Measurements from ENCODE around the gene CLOCK. TPM values are rescaled to one million over a fixed set of nuclear protein-coding genes. Genes with fewer than 3 reads are reported as not detected.

The CLOCK gene
- total RNA-seq, 1 experiment from 2014 or later, result 19.4 TPM

GRCh38 chr4:55549888-55550287, 3.2 kb upstream of the CLOCK start:
- Histone ChIP-seq H3F3A (ENCODE audit: insufficient read depth, low read depth) (peaks cover 37% of the 10 kb centered on the region), H3K27me3 (ENCODE audit: insufficient read depth, low read depth) (no peaks in the 10 kb centered on the region), H3K4me1 (replicated peaks; ENCODE audit: insufficient read depth) (peaks cover 26% of the 10 kb centered on the region), H3K4me2 (peak overlapping the region; percentile 38), H4K20me1 (ENCODE audit: insufficient read depth) (no peaks in the 10 kb centered on the region), H3K9me2 (ENCODE audit: insufficient read depth) (no peaks in the 10 kb centered on the region), H3K9me3 (ENCODE audit: insufficient read depth, low read depth) (no peaks in the 10 kb centered on the region; the same call in 1 of the 2 replicates), H3K27ac (peak overlapping the region; percentile 68), H3K4me3 (0 out of 2 replicates have a peak overlapping the region, but pooled peaks have one; percentile 3), H3K79me2 (ENCODE audit: low read depth) (0 out of 2 replicates have a peak, but pooled peaks cover 6% of the 10 kb centered on the region), H3K36me3 (ENCODE audit: low read depth) (no peaks in the 10 kb centered on the region), H2AFZ (no peak overlapping the region)
- CTCF ChIA-PET, result interaction anchor here (0.6 kb wide), 1 partner anchor 56 kb away, joined by 3 read pairs; no protein-coding TSS in a partner anchor
- no TSS peak for BruUV-seq (replicated peaks)
- TF ChIP-seq CTCF (conservative IDR thresholded peaks at IDR 0.05) (no peak), EZH2 (IDR thresholded peaks at IDR 0.05; ENCODE audit: low read depth) (no peak)
- peak in 1 of 2 experiments; percentile 92 for DNase-seq
- intact Hi-C loops (cut with micrococcal nuclease; ENCODE audit: unreplicated experiment), result loop anchor here (5.0 to 10.0 kb wide), 3 partner anchors 87 to 205 kb away; partner anchors contain the start of genes NMU and SRD5A3
- POLR2A ChIA-PET (ENCODE audit: unreplicated experiment), result interaction anchor here (0.6 to 0.7 kb wide), 3 partner anchors 88 to 184 kb away, joined by 3 to 19 read pairs (median 10); no protein-coding TSS in a partner anchor

- peak overlapping the region; percentile 90 for H2AFZ ChIP-seq
- intact Hi-C loops (cut with micrococcal nuclease; ENCODE audit: unreplicated experiment), result loop anchor here (2.0 to 10.0 kb wide), 5 partner anchors 89 to 305 kb away; partner anchors contain the start of genes EXOC1, NMU and SRD5A3
- peaks cover 37% of the 10 kb centered on the region for H3F3A ChIP-seq (ENCODE audit: insufficient read depth, low read depth)
- H3K36me3 ChIP-seq (ENCODE audit: low read depth), result no peaks in the 10 kb centered on the region
- H3K27me3 ChIP-seq (ENCODE audit: insufficient read depth, low read depth), result no peaks in the 10 kb centered on the region
- H3K4me3 ChIP-seq, result peak overlapping the region; percentile 58
- POLR2A ChIA-PET (ENCODE audit: unreplicated experiment), result no interaction called here
- H3K4me2 ChIP-seq, result peak overlapping the region; percentile 86
- H4K20me1 ChIP-seq (ENCODE audit: insufficient read depth), result no peaks in the 10 kb centered on the region; the same call in 1 of the 2 replicates
- TF ChIP-seq EZH2 (IDR thresholded peaks at IDR 0.05; ENCODE audit: low read depth) (no peak), CTCF (conservative IDR thresholded peaks at IDR 0.05) (no peak)
- H3K4me1 ChIP-seq (replicated peaks; ENCODE audit: insufficient read depth), result peaks cover 41% of the 10 kb centered on the region
- peaks cover 24% of the 10 kb centered on the region for H3K79me2 ChIP-seq (ENCODE audit: low read depth)
- CTCF ChIA-PET, result no interaction called here
- no peaks in the 10 kb centered on the region; the same call in 1 of the 2 replicates for H3K9me3 ChIP-seq (ENCODE audit: insufficient read depth, low read depth)
- no peaks in the 10 kb centered on the region for H3K9me2 ChIP-seq (ENCODE audit: insufficient read depth)
- peak overlapping the region; percentile 80 for H3K27ac ChIP-seq
- DNase-seq, result no peak
- no TSS peak for BruUV-seq (replicated peaks)
These were observed 1.2 kb upstream of the CLOCK start for GRCh38 chr4:55547918-55548317.

GRCh38 chr4:55547466-55547770, 709 bp upstream of the CLOCK start:
- peak overlapping the region; percentile 80 for H3K27ac ChIP-seq
- no peaks in the 10 kb centered on the region; the same call in 1 of the 2 replicates for H3K9me3 ChIP-seq (ENCODE audit: insufficient read depth, low read depth)
- peak overlapping the region; percentile 86 for H3K4me2 ChIP-seq
- no peak for DNase-seq
- no peaks in the 10 kb centered on the region for H3K9me2 ChIP-seq (ENCODE audit: insufficient read depth)
- peak overlapping the region; percentile 58 for H3K4me3 ChIP-seq
- H3K79me2 ChIP-seq (ENCODE audit: low read depth), result peaks cover 29% of the 10 kb centered on the region
- peaks cover 37% of the 10 kb centered on the region for H3F3A ChIP-seq (ENCODE audit: insufficient read depth, low read depth)
- H2AFZ ChIP-seq, result peak overlapping the region; percentile 90
- H4K20me1 ChIP-seq (ENCODE audit: insufficient read depth), result no peaks in the 10 kb centered on the region; the same call in 1 of the 2 replicates
- BruUV-seq (replicated peaks), result TSS peak; percentile 77
- no peak for TF ChIP-seq EZH2 (IDR thresholded peaks at IDR 0.05; ENCODE audit: low read depth)
- TF ChIP-seq CTCF (conservative IDR thresholded peaks at IDR 0.05), result no peak
- H3K27me3 ChIP-seq (ENCODE audit: insufficient read depth, low read depth), result no peaks in the 10 kb centered on the region
- POLR2A ChIA-PET (ENCODE audit: unreplicated experiment), result no interaction called here
- CTCF ChIA-PET, result interaction anchor here (0.6 kb wide), 1 partner anchor 295 kb away, joined by 3 read pairs; no protein-coding TSS in a partner anchor
- peaks cover 41% of the 10 kb centered on the region for H3K4me1 ChIP-seq (replicated peaks; ENCODE audit: insufficient read depth)
- intact Hi-C loops (cut with micrococcal nuclease; ENCODE audit: unreplicated experiment), result loop anchor here (2.0 to 10.0 kb wide), 5 partner anchors 90 to 305 kb away; partner anchors contain the start of genes EXOC1, NMU and SRD5A3
- H3K36me3 ChIP-seq (ENCODE audit: low read depth), result no peaks in the 10 kb centered on the region
